Stimulated activated CD4-positive, alpha-beta T cell treated with anti-CD3 and anti-CD28 coated beads, Interleukin-1b, Interleukin-23, amount 100 ng/mL, for 1 hour (primary cell): ENCODE data around the gene QPCTL.

Experiments
- DNase-seq, 2 donors: peaks; one replicate each; pipeline ENCODE4 v3.0.0-alpha.2; 2020; ENCODE audit warnings: low read depth in 2 of 2

Gene QPCTL

GRCh38 chr19:45692187-45693105, at the start of gene QPCTL:
QPCTL (plus strand) TSS chr19:45692666; CDS start chr19:45692704, 38 bp downstream.
- DNase-seq, result peak; percentile 85 to 94

GRCh38 chr19:45643024-45643926, 49.2 kb upstream of the QPCTL start:
- peak; percentile 77 to 96 for DNase-seq

GRCh38 chr19:45643927-45644771, 48.3 kb upstream of the QPCTL start:
- DNase-seq, result no peak

GRCh38 chr19:45645068-45645630, 47.3 kb upstream of the QPCTL start:
- DNase-seq, result no peak

- peak in 1 of 2 donors; percentile 56 for DNase-seq
Observed at GRCh38 chr19:45645631-45646344, 46.7 kb upstream of the QPCTL start.

GRCh38 chr19:45646345-45646698, 46.1 kb upstream of the QPCTL start:
- no peak for DNase-seq

- DNase-seq, result no peak
Observed at GRCh38 chr19:45650722-45651121, 41.7 kb upstream of the QPCTL start.

- DNase-seq, result no peak
Observed at GRCh38 chr19:45653634-45654033, 38.8 kb upstream of the QPCTL start.

- no peak for DNase-seq
Observed at GRCh38 chr19:45655073-45655472, 37.4 kb upstream of the QPCTL start.

GRCh38 chr19:45657520-45658167, 34.8 kb upstream of the QPCTL start:
- no peak for DNase-seq

GRCh38 chr19:45659096-45659729, 33.3 kb upstream of the QPCTL start:
- DNase-seq, result no peak

GRCh38 chr19:45660636-45661035, 31.8 kb upstream of the QPCTL start:
- no peak for DNase-seq

- DNase-seq, result no peak
Observed at GRCh38 chr19:45663800-45664199, 28.7 kb upstream of the QPCTL start.

- no peak for DNase-seq
Observed at GRCh38 chr19:45664575-45664974, 27.9 kb upstream of the QPCTL start.

- peak in 1 of 2 donors; percentile 38 for DNase-seq
Observed at GRCh38 chr19:45667620-45668341, 24.7 kb upstream of the QPCTL start, which contains the start of gene GIPR. GIPR (plus strand) TSS chr19:45668221; CDS start chr19:45669521, 1,300 bp downstream.

GRCh38 chr19:45668342-45668871, 24.1 kb upstream of the QPCTL start:
- DNase-seq, result no peak

- no peak for DNase-seq
Observed at GRCh38 chr19:45670670-45671453, 21.6 kb upstream of the QPCTL start.

GRCh38 chr19:45674946-45675345, 17.5 kb upstream of the QPCTL start:
- DNase-seq, result no peak
